ENCODE measurements around the gene NFKBIZ. TPM values are rescaled to one million over a fixed set of nuclear protein-coding genes. Genes with fewer than 3 reads are reported as not detected.

The NFKBIZ gene
- polyA plus RNA-seq, 1 experiment: 27.3 TPM

DNA sequence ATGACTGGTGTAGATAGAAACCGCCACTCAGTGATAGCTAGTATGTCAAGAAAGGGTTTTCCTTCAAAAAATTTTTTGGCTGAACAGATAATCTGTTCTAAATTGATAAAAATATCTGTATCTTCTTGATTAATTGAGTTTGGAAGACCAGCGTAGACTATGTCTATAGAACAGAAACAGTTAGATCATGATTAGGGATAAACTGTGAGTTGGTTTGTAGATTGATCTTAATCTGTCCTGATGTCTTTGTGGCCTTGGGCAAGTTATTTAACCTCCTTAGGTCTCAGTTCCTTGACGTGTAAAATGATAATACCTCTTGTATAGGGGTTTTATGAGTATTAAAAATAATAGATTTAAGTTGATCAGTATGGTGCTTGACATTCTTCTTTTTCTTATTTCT, 4.7 kb downstream of the NFKBIZ start:
- ChIA-PET CTCF (interaction anchor here (1.7 kb wide), 1 partner anchor 371 kb away, joined by 7 read pairs; no protein-coding TSS in a partner anchor), POLR2A (no interaction called here)
- no peaks in the 10 kb centered on the region for H3K27me3 ChIP-seq (ENCODE audit: control insufficient read depth, insufficient read depth, low read length)
- no peak overlapping the region for H3K27ac ChIP-seq (ENCODE audit: low read depth, low read length)
- no peak overlapping the region for H3K4me3 ChIP-seq (ENCODE audit: low read depth, low read length)
- H3K9me3 ChIP-seq (ENCODE audit: control insufficient read depth, insufficient read depth, low read length): no peaks in the 10 kb centered on the region; the same call in 1 of the 2 replicates
- TF ChIP-seq, protein P1, sequence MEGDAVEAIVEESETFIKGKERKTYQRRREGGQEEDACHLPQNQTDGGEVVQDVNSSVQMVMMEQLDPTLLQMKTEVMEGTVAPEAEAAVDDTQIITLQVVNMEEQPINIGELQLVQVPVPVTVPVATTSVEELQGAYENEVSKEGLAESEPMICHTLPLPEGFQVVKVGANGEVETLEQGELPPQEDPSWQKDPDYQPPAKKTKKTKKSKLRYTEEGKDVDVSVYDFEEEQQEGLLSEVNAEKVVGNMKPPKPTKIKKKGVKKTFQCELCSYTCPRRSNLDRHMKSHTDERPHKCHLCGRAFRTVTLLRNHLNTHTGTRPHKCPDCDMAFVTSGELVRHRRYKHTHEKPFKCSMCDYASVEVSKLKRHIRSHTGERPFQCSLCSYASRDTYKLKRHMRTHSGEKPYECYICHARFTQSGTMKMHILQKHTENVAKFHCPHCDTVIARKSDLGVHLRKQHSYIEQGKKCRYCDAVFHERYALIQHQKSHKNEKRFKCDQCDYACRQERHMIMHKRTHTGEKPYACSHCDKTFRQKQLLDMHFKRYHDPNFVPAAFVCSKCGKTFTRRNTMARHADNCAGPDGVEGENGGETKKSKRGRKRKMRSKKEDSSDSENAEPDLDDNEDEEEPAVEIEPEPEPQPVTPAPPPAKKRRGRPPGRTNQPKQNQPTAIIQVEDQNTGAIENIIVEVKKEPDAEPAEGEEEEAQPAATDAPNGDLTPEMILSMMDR (IDR thresholded peaks at IDR 0.05; ENCODE audit: low read depth, low read length): no peak
- no peak for DNase-seq (ENCODE audit: low read depth, low spot score)

DNA sequence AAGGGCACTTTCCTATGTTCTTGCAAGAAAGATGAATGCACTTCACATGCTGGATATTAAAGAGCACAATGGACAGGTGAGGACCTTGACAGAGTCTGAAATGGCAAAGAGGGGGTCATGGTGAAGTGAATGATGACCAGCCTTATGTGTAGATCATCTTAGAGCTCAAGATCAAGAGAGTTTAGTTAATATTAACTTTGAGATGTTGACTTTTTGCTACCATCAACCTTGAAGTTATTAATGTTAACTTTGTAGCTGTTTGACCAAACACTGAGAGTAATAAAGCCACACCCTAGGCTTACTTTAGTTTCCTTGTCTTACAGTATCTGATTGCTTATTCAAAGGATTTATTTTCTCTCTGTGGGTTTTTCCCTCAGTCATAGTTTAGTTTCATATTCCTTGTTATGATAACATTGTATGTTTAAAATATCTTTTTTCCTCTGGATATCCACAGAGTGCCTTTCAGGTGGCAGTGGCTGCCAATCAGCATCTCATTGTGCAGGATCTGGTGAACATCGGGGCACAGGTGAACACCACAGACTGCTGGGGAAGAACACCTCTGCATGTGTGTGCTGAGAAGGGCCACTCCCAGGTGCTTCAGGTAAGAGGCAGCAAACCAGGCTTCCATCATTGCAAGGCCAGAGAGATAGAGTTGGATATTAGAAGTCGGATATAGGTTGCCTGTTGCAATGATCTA, 5.4 kb downstream of the NFKBIZ start:
- POLR2A ChIA-PET: no interaction called here
- TF ChIP-seq, protein P1 (IDR thresholded peaks at IDR 0.05; ENCODE audit: low read depth, low read length): no peak
- Histone ChIP-seq H3K27me3 (ENCODE audit: control insufficient read depth, insufficient read depth, low read length) (no peaks in the 10 kb centered on the region), H3K27ac (ENCODE audit: low read depth, low read length) (no peak overlapping the region), H3K4me3 (ENCODE audit: low read depth, low read length) (no peak overlapping the region), H3K9me3 (ENCODE audit: control insufficient read depth, insufficient read depth, low read length) (no peaks in the 10 kb centered on the region; the same call in 1 of the 2 replicates)
- CTCF ChIA-PET: interaction anchor here (0.6 to 1.7 kb wide), 3 partner anchors 9 to 370 kb away, joined by 3 to 7 read pairs (median 3); no protein-coding TSS in a partner anchor
- no peak for DNase-seq (ENCODE audit: low read depth, low spot score)

DNA sequence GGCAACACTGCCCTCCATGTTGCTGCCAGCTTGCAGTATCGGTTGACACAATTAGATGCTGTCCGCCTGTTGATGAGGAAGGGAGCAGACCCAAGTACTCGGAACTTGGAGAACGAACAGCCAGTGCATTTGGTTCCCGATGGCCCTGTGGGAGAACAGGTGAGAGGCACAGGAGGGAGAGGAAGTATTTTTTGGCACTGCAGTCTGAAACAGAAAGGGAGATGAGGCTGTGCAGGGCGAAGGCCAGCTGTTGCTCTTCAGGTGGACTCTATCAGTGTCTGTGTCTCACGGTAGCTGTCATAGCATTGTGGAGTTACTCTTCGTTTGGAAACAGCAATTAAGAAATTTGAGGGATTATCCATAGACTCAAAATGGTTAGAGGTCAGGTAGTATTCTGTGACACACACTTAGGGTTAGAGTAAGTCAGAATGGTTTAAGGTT, 8.0 kb downstream of the NFKBIZ start:
- DNase-seq (ENCODE audit: low read depth, low spot score): no peak
- H3K4me3 ChIP-seq (ENCODE audit: low read depth, low read length): no peak overlapping the region
- no peak overlapping the region for H3K27ac ChIP-seq (ENCODE audit: low read depth, low read length)
- H3K9me3 ChIP-seq (ENCODE audit: control insufficient read depth, insufficient read depth, low read length): no peaks in the 10 kb centered on the region
- TF ChIP-seq, protein P1 (IDR thresholded peaks at IDR 0.05; ENCODE audit: low read depth, low read length): no peak
- H3K27me3 ChIP-seq (ENCODE audit: control insufficient read depth, insufficient read depth, low read length): no peaks in the 10 kb centered on the region
- CTCF ChIA-PET: interaction anchor here (0.8 to 1.5 kb wide), 4 partner anchors 43 to 371 kb away, joined by 3 to 7 read pairs (median 5); no protein-coding TSS in a partner anchor
- POLR2A ChIA-PET: interaction anchor here (1.0 kb wide), 1 partner anchor 8 kb away, joined by 5 read pairs; the partner anchor contains the start of gene NFKBIZ

DNA sequence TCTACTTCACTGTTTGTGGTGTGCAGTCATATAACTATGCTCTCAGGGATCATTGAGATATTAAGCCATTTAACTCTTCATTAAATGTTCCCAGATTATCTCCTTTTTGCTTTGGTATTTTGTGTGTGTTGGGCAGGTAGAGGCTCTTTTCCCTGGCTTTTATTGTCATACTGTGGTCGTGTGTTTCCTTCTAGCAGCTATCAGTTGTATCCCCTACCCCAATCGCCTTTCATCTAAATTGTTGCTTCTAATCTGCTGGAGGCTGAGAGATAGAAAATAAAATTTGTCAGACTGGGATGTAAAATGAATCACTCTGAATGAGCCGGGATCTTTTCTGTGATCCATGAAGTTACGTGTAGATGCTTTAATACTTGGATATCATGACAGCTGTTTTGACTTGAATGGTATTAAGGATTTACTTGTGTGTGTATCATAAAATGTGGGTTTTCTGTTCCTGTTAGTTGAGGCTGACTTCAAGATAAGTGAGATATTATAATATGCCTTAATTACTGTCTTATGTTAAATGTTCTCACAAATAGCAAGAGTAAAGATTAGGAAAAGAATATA, 9.2 kb downstream of the NFKBIZ start:
- no peak for DNase-seq (ENCODE audit: low read depth, low spot score)
- Histone ChIP-seq H3K27ac (ENCODE audit: low read depth, low read length) (no peak overlapping the region), H3K9me3 (ENCODE audit: control insufficient read depth, insufficient read depth, low read length) (no peaks in the 10 kb centered on the region), H3K4me3 (ENCODE audit: low read depth, low read length) (no peak overlapping the region), H3K27me3 (ENCODE audit: control insufficient read depth, insufficient read depth, low read length) (no peaks in the 10 kb centered on the region)
- ChIA-PET CTCF (interaction anchor here (1.2 to 2.1 kb wide), 3 partner anchors 44 to 371 kb away, joined by 4 to 11 read pairs (median 7); no protein-coding TSS in a partner anchor), POLR2A (interaction anchor here (1.0 kb wide), 1 partner anchor 9 kb away, joined by 5 read pairs; the partner anchor contains the start of gene NFKBIZ)
- TF ChIP-seq, protein P1 (IDR thresholded peaks at IDR 0.05; ENCODE audit: low read depth, low read length): no peak

All from AG04450 (cell line).